ENCODE results near the gene PHTF1. TPM values are rescaled to one million over a fixed set of nuclear protein-coding genes. Genes with fewer than 3 reads are reported as not detected.

PHTF1 gene
- 22.6 TPM for polyA plus RNA-seq (2013, experiment 1 of 2)
- 21.9 TPM for polyA plus RNA-seq (2013, experiment 2 of 2)

DNA sequence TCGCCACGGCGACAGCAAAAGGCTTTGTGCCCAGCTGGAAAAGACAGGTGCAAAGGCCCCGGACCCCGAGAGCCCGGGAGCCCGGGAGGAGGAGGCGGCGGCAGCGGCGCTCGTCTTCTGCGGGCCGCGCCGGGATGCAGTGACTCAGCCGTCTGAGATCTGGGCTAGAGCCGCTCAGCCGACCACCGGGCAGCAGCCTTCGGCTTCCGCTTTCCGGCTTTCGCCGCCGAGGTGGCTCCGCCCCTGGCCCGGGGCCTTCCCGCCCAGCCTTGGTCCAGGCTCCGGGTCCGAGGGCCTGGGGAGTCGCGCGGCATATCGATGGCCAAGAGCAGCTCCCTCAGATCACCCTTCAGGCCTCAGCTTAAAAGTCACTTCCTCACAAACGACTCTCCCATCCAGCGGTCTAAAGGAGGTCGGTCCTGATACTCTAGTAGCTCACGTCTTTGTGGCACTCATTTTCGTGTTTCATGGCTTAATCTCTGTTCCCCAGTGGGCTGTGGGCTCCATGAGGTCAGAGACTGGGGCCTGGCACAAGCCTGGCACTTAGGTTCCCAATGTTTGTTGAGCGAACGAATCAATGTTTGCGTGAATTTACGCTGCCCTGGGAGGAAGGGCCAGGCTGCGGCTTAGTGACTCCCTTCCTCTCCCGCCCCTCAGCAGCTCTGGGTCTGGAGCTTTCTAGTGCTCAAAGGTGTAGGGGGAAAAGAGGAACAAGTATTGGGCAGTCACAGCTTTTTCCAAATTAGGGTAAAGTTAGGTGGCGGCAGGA is at the start of gene PHTF1:
PHTF1 (minus strand) TSS at position 154 of the 769 bp plus-strand sequence. CDS start 783 bp downstream, outside the sequence.
- H3K79me1 ChIP-seq (ENCODE audit: low read length): no peaks in the 10 kb centered on the region
- peak; percentile 91 for DNase-seq
- H3K4me3 ChIP-seq (ENCODE audit: low read length): peak within 1 kb of the TSS; percentile 78
- WGBS (ENCODE audit: extremely low coverage, insufficient coverage, low lambda C conversion rate): no CpG with 5 or more reads among the region's 47 CpGs
- peak within 1 kb of the TSS; percentile 97 for H3K56ac ChIP-seq (ENCODE audit: low read length)
- peak within 1 kb of the TSS; percentile 63 for H3K4ac ChIP-seq (ENCODE audit: low read depth, low read length)
- H3K36me3 ChIP-seq (ENCODE audit: control insufficient read depth, insufficient read depth, low read length): no peaks in the 10 kb centered on the region
- peak within 1 kb of the TSS; percentile 85 for H3K4me2 ChIP-seq (ENCODE audit: low read length)
- H2AK5ac ChIP-seq (ENCODE audit: low read length): peak within 1 kb of the TSS; percentile 27
- peak within 1 kb of the TSS; percentile 48 for H3K23ac ChIP-seq (ENCODE audit: low read length)
- no peak within 1 kb of the TSS for H2BK15ac ChIP-seq (replicated peaks; ENCODE audit: low read depth)
- peak within 1 kb of the TSS; percentile 84 for H2BK120ac ChIP-seq (ENCODE audit: low read depth, low read length)
- H4K8ac ChIP-seq (ENCODE audit: low read depth, low read length): peak within 1 kb of the TSS; percentile 98
- H3K27me3 ChIP-seq (ENCODE audit: insufficient read depth, low read length, poor library complexity): no peaks in the 10 kb centered on the region
- peaks cover 3% of the 10 kb centered on the region for H3K79me2 ChIP-seq (ENCODE audit: control insufficient read depth, insufficient read depth, low read length)
- no peaks in the 10 kb centered on the region for H3K4me1 ChIP-seq (ENCODE audit: control insufficient read depth, low read depth, low read length)
- H3K18ac ChIP-seq (ENCODE audit: low read length): peak within 1 kb of the TSS; percentile 89
- H4K5ac ChIP-seq (ENCODE audit: low read length): peak within 1 kb of the TSS; percentile 77
- peak within 1 kb of the TSS; percentile 96 for H3K9ac ChIP-seq (ENCODE audit: low read length)
- H2BK5ac ChIP-seq (ENCODE audit: low read length): peak within 1 kb of the TSS; percentile 92
- H3K27ac ChIP-seq (ENCODE audit: low read depth, low read length): peak within 1 kb of the TSS; percentile 99

DNA sequence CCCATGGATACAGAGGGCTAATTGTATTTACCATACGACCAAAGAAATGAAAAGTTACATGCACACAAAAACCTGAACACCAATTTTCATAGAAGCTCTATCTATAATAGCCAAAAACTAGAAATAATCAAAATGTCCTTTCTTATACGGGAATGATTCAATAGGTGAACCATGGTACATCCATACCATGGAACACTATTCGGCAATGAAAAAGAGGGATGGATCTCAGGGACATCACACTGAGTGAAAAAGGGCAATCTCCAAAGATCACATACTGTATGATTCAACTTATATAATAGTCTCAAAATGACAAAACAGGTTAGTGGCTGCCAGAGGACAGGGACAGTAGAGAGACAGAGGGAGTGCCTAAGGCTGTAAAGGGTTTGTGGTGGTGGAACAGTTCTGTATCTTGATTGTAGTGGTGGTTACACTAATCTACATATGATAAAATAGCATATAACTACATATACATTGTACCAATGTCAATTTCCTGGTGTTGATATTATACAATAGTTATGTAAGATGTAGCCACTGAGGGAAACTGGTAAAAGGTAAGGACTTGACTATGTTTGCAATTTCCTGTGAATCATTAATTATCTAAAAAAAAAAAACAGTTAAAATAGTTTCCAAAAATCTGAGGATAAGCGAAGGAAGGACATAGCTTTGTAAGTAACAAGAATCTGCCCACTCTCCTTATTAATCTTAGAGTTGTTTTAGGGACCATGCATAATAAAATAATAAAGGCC is 49.3 kb upstream of the PHTF1 start:
- Histone ChIP-seq H3K18ac (ENCODE audit: low read length) (no peak overlapping the region), H3K56ac (ENCODE audit: low read length) (no peak overlapping the region), H3K36me3 (ENCODE audit: control insufficient read depth, insufficient read depth, low read length) (no peaks in the 10 kb centered on the region), H3K4me1 (ENCODE audit: control insufficient read depth, low read depth, low read length) (peaks cover 2% of the 10 kb centered on the region), H4K5ac (ENCODE audit: low read length) (no peak overlapping the region), H3K4me2 (ENCODE audit: low read length) (no peak overlapping the region), H2BK120ac (ENCODE audit: low read depth, low read length) (no peak overlapping the region), H3K4ac (ENCODE audit: low read depth, low read length) (no peak overlapping the region), H3K9ac (ENCODE audit: low read length) (no peak overlapping the region), H2BK5ac (ENCODE audit: low read length) (no peak overlapping the region), H3K27ac (ENCODE audit: low read depth, low read length) (no peak overlapping the region), H3K27me3 (ENCODE audit: insufficient read depth, low read length, poor library complexity) (no peaks in the 10 kb centered on the region), H4K8ac (ENCODE audit: low read depth, low read length) (no peak overlapping the region), H3K23ac (ENCODE audit: low read length) (no peak overlapping the region), H2BK15ac (replicated peaks; ENCODE audit: low read depth) (no peak overlapping the region), H3K79me2 (ENCODE audit: control insufficient read depth, insufficient read depth, low read length) (peaks cover 45% of the 10 kb centered on the region), H3K79me1 (ENCODE audit: low read length) (peaks cover 7% of the 10 kb centered on the region), H3K4me3 (ENCODE audit: low read length) (no peak overlapping the region), H2AK5ac (ENCODE audit: low read length) (no peak overlapping the region)
- no CpG with 5 or more reads among the region's 4 CpGs for WGBS (ENCODE audit: extremely low coverage, insufficient coverage, low lambda C conversion rate)
- DNase-seq: no peak

DNA sequence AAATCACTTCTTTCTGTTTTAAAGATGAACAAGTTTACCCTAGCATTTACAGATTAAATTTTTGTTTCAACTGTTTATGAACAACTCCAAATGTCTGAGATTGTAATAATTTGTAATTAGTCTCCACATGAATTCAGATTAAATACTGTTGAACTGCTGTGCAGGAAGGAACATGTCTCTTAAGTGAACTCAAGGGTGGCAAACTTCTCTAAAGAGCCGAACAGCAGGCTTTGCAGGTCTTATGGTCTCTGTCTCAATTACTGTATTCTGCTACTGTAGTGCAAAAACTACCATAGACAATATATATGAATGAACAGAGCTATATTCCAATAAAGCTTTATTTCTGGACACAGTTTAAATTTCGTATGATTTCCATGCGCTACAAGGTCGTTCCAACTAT is 46.4 kb upstream of the PHTF1 start:
- no peak overlapping the region for H3K23ac ChIP-seq (ENCODE audit: low read length)
- H3K79me2 ChIP-seq (ENCODE audit: control insufficient read depth, insufficient read depth, low read length): peaks cover 43% of the 10 kb centered on the region
- no peak overlapping the region for H3K9ac ChIP-seq (ENCODE audit: low read length)
- H2AK5ac ChIP-seq (ENCODE audit: low read length): no peak overlapping the region
- no peaks in the 10 kb centered on the region for H3K36me3 ChIP-seq (ENCODE audit: control insufficient read depth, insufficient read depth, low read length)
- no peak for DNase-seq
- H3K4me1 ChIP-seq (ENCODE audit: control insufficient read depth, low read depth, low read length): peaks cover 2% of the 10 kb centered on the region
- no peak overlapping the region for H4K8ac ChIP-seq (ENCODE audit: low read depth, low read length)
- no peak overlapping the region for H2BK15ac ChIP-seq (replicated peaks; ENCODE audit: low read depth)
- no peak overlapping the region for H3K4me3 ChIP-seq (ENCODE audit: low read length)
- H3K27ac ChIP-seq (ENCODE audit: low read depth, low read length): no peak overlapping the region
- no CpG with 5 or more reads among the region's 4 CpGs for WGBS (ENCODE audit: extremely low coverage, insufficient coverage, low lambda C conversion rate)
- no peaks in the 10 kb centered on the region for H3K27me3 ChIP-seq (ENCODE audit: insufficient read depth, low read length, poor library complexity)
- no peak overlapping the region for H3K18ac ChIP-seq (ENCODE audit: low read length)
- H3K4me2 ChIP-seq (ENCODE audit: low read length): no peak overlapping the region
- H2BK5ac ChIP-seq (ENCODE audit: low read length): no peak overlapping the region
- no peak overlapping the region for H2BK120ac ChIP-seq (ENCODE audit: low read depth, low read length)
- H3K79me1 ChIP-seq (ENCODE audit: low read length): peaks cover 5% of the 10 kb centered on the region
- no peak overlapping the region for H4K5ac ChIP-seq (ENCODE audit: low read length)
- no peak overlapping the region for H3K4ac ChIP-seq (ENCODE audit: low read depth, low read length)
- no peak overlapping the region for H3K56ac ChIP-seq (ENCODE audit: low read length)

DNA sequence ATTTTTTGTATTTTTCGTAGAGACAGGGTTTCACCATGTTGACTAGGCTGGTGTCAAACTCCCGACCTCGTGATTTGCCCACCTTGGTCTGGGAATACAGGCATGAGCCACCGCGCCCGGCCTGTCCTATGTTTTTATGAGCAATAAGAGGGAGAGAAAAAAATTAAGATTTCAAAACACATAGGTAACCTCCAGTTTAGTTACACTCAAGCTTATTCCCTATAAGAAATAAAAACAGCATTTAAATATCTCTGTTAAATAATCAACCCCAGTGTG is 45.9 kb upstream of the PHTF1 start:
- no peak overlapping the region for H4K8ac ChIP-seq (ENCODE audit: low read depth, low read length)
- no peak overlapping the region for H3K4me3 ChIP-seq (ENCODE audit: low read length)

DNA sequence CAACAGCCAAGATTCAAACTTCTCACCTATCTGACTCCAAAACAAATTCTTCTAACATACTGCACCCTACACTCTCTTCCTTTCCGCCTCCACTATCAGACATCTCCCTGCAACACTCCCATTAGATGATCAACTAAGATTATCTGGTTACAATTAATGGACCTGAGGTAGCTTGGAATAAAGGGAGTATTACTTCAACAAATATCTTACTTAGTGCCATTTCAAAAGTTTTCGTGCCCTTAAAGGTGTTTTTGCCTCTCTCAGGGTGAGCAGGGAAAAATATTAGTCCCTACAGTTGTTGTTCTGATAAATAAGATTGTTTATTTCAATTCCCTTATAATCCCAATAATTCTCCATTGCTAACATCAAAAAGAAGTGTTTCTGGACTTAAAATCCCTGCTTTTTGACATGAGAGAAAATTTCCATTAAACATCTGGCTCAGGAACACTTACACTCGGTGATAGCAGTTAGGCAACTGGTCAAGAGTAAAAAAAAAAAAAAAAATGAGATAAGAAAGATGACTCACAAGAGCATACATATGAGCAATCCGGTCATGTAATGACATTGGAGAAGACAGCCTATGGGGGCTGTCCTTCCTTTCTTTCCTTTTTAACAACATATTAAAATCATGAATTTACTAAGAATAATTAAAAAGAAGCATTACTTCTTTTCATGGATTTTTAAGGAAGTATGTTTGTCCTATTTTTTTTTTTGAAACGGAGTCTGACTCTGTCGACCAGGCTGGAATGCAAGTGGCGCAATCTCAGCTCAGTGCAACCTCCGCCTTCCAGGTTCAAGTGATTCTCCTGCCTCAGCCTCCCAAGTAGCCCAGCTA is 45.4 kb upstream of the PHTF1 start:
- Histone ChIP-seq H3K9ac (ENCODE audit: low read length) (no peak overlapping the region), H3K4me3 (ENCODE audit: low read length) (no peak overlapping the region), H2BK15ac (replicated peaks; ENCODE audit: low read depth) (no peak overlapping the region), H3K27me3 (ENCODE audit: insufficient read depth, low read length, poor library complexity) (no peaks in the 10 kb centered on the region), H2BK120ac (ENCODE audit: low read depth, low read length) (no peak overlapping the region), H3K56ac (ENCODE audit: low read length) (no peak overlapping the region), H3K23ac (ENCODE audit: low read length) (no peak overlapping the region), H3K79me2 (ENCODE audit: control insufficient read depth, insufficient read depth, low read length) (peaks cover 35% of the 10 kb centered on the region), H3K79me1 (ENCODE audit: low read length) (peaks cover 2% of the 10 kb centered on the region), H3K4me1 (ENCODE audit: control insufficient read depth, low read depth, low read length) (no peaks in the 10 kb centered on the region), H3K4ac (ENCODE audit: low read depth, low read length) (no peak overlapping the region), H3K27ac (ENCODE audit: low read depth, low read length) (no peak overlapping the region), H3K18ac (ENCODE audit: low read length) (no peak overlapping the region), H2BK5ac (ENCODE audit: low read length) (no peak overlapping the region), H3K36me3 (ENCODE audit: control insufficient read depth, insufficient read depth, low read length) (no peaks in the 10 kb centered on the region), H3K4me2 (ENCODE audit: low read length) (no peak overlapping the region), H4K8ac (ENCODE audit: low read depth, low read length) (no peak overlapping the region), H4K5ac (ENCODE audit: low read length) (no peak overlapping the region), H2AK5ac (ENCODE audit: low read length) (no peak overlapping the region)
- peak; percentile 51 for DNase-seq
- no CpG with 5 or more reads among the region's 8 CpGs for WGBS (ENCODE audit: extremely low coverage, insufficient coverage, low lambda C conversion rate)

More for the DNA sequence above, 45.9 kb upstream of the PHTF1 start:
- Histone ChIP-seq H3K9ac (ENCODE audit: low read length) (no peak overlapping the region), H3K4me2 (ENCODE audit: low read length) (no peak overlapping the region), H2BK120ac (ENCODE audit: low read depth, low read length) (no peak overlapping the region), H3K23ac (ENCODE audit: low read length) (no peak overlapping the region), H3K18ac (ENCODE audit: low read length) (peak overlapping the region; percentile 28), H3K4ac (ENCODE audit: low read depth, low read length) (no peak overlapping the region), H2BK15ac (replicated peaks; ENCODE audit: low read depth) (no peak overlapping the region), H3K27me3 (ENCODE audit: insufficient read depth, low read length, poor library complexity) (no peaks in the 10 kb centered on the region), H3K79me2 (ENCODE audit: control insufficient read depth, insufficient read depth, low read length) (peaks cover 40% of the 10 kb centered on the region), H3K4me1 (ENCODE audit: control insufficient read depth, low read depth, low read length) (peaks cover 2% of the 10 kb centered on the region), H3K36me3 (ENCODE audit: control insufficient read depth, insufficient read depth, low read length) (no peaks in the 10 kb centered on the region), H2BK5ac (ENCODE audit: low read length) (no peak overlapping the region), H4K5ac (ENCODE audit: low read length) (no peak overlapping the region), H3K56ac (ENCODE audit: low read length) (no peak overlapping the region), H2AK5ac (ENCODE audit: low read length) (no peak overlapping the region), H3K27ac (ENCODE audit: low read depth, low read length) (no peak overlapping the region), H3K79me1 (ENCODE audit: low read length) (peaks cover 5% of the 10 kb centered on the region)
- DNase-seq: no peak
- no CpG with 5 or more reads among the region's 6 CpGs for WGBS (ENCODE audit: extremely low coverage, insufficient coverage, low lambda C conversion rate)
